GM12891 (cell line): ENCODE measurements around the gene CCDC158.

Experiments
- POLR2A ChIP-seq: IDR thresholded peaks from 2 replicates; pipeline ENCODE4 v1.6.1; 2011; ENCODE audit warnings: low read depth, low read length, control low read depth
- POLR2AphosphoS5 ChIP-seq: IDR thresholded peaks from 2 replicates; pipeline ENCODE4 v1.6.1; 2011; ENCODE audit warnings: low read depth, low read length, control low read depth
- POU2F2 ChIP-seq: IDR thresholded peaks from 2 replicates; pipeline ENCODE4 v1.6.1; 2011; ENCODE audit warnings: low read depth, mild to moderate bottlenecking, control low read depth, low read length, moderate library complexity
- TAF1 ChIP-seq: IDR thresholded peaks from 2 replicates; pipeline ENCODE4 v1.6.1; 2011; ENCODE audit warnings: low read depth, low read length, control low read depth

DNA sequence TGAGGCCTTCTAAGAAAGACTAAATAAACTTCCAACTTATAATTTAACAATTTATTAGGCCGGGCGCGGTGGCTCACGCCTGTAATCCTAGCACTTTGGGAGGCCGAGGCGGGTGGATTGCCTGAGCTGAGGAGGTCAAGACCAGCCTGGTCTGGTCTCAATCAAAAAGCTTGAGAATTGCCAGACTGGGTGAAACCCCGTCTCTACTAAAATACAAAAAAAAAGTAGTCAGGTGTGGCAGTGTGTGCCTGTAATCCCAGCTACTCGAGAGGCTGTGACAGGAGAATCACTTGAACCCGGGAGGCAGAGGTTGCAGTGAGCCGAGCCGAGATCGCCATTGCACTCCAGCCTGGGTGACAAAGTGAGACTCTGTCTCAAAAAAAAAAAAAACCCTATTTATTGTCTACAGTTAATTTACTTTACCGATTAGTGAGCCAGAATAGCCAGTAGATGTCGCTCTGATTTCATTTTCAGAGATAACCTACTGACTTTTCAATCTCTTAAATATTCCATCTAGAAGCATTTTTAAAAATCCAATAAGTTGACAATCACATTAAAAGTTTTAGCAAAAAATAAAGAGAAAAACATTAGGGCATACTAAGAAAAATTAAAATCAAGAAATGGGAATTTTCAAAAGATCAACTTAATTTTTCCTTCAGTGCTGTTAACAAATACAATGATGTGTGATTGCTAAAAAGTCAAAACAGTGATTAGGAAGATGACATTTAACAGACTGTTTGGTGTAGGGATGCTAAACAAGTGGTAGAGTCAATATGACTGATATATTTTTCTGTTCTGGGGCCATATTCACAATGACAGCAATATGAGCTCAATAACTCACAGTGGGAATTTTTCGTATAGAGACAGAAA, 9.8 kb upstream of the CCDC158 start:
- TF ChIP-seq POLR2A (no peak), POU2F2 (no peak), POLR2AphosphoS5 (no peak), TAF1 (no peak)
